Natural killer cell (primary cell): ENCODE data around the gene GALNTL6. TPM values are rescaled to one million over a fixed set of nuclear protein-coding genes. Genes with fewer than 3 reads are reported as not detected.
"Not testable (repeated sequence)": the region's sequence is repeated elsewhere in the genome, so short reads cannot be mapped to it uniquely, and the experiment has no call there.

ENCODE experiments used
- ATAC-seq, 3 donors: fragments of 150-1000 bp in 2 of 3; fragments of 200-7000 bp in 1 of 3; cut with Tn5 transposase; 1 replicate in 1 of 3; 2 replicates in 2 of 3; pipeline ENCODE4 v1.10.0; 2021; ENCODE audit warnings: mild to moderate bottlenecking in 2 of 3, moderate library complexity in 2 of 3
- DNase-seq, 2 donors: peaks; one replicate each; pipeline versions ENCODE4 v3.0.0 to v3.0.0-alpha.2; 2013 to 2021; ENCODE audit warnings: mixed read lengths in 1 of 2
- H3K27ac ChIP-seq: one replicate; pipeline ENCODE4 v1.5.1; 2013; ENCODE audit warnings: mild to moderate bottlenecking, low read length
- H3K27me3 ChIP-seq: one replicate; pipeline ENCODE4 v1.6.1; 2013; ENCODE audit warnings: low read length; ENCODE audit not compliant: control insufficient read depth, insufficient read depth
- H3K36me3 ChIP-seq: one replicate; pipeline ENCODE4 v1.6.1; 2013; ENCODE audit warnings: low read length; ENCODE audit not compliant: control insufficient read depth, insufficient read depth
- H3K4me1 ChIP-seq: one replicate; pipeline ENCODE4 v1.6.1; 2013; ENCODE audit warnings: low read length; ENCODE audit not compliant: control insufficient read depth, insufficient read depth
- H3K4me3 ChIP-seq: one replicate; pipeline ENCODE4 v1.5.1; 2013; ENCODE audit warnings: low read length
- H3K9me3 ChIP-seq: one replicate; pipeline ENCODE4 v1.6.1; 2013; ENCODE audit warnings: low read length; ENCODE audit not compliant: control insufficient read depth, insufficient read depth
- H3K27ac Mint-ChIP-seq, 2 donors: one replicate each; pipeline ENCODE4 v1.8.0; 2022; ENCODE audit warnings: mild to moderate bottlenecking in 2 of 2, mixed read lengths in 2 of 2, moderate library complexity in 1 of 2
- H3K27me3 Mint-ChIP-seq, 2 donors: one replicate each; pipeline ENCODE4 v1.8.0; 2022; ENCODE audit warnings: low read depth in 2 of 2, mixed read lengths in 2 of 2
- H3K36me3 Mint-ChIP-seq: one replicate; pipeline ENCODE4 v1.8.0; 2022; ENCODE audit warnings: mixed read lengths
- H3K4me1 Mint-ChIP-seq, 2 donors: one replicate each; pipeline ENCODE4 v1.8.0; 2022; ENCODE audit warnings: mixed read lengths in 2 of 2
- H3K4me3 Mint-ChIP-seq: one replicate; pipeline ENCODE4 v1.8.0; 2022; ENCODE audit warnings: mild to moderate bottlenecking, moderate library complexity, mixed read lengths
- H3K9me3 Mint-ChIP-seq, 2 donors: one replicate each; pipeline ENCODE4 v1.8.0; 2022; ENCODE audit warnings: mixed read lengths in 2 of 2
- WGBS: methylation state at CpG from one replicate; pipeline ENCODE4 v1.1.7; 2013; ENCODE audit warnings: missing lambda C conversion rate; ENCODE audit not compliant: insufficient coverage; 5-methylcytosine and 5-hydroxymethylcytosine counted together
- intact Hi-C: fragments of 100-400 bp; cut with micrococcal nuclease; formaldehyde crosslinking; loops from one replicate; pipeline ENCODE4 v1.14.2; 2022
- total RNA-seq, 4 donors: library from RNA; stranded (reverse); fragments of 120-200 nt in 1 of 4; gene quantifications; one replicate each; pipeline versions ENCODE4 v1.2.3 to v1.2.4, GENCODE V29; 2013 to 2022
- TF ChIP-seq, protein P1 (sequence below): fragments of 200-600 bp; IDR thresholded peaks from one replicate; pipeline ENCODE4 v1.8.0; 2022; ENCODE audit warnings: antibody characterized with exemption

Gene GALNTL6
- total RNA-seq, 3 donors from 2014 or later (not counting 1 experiment from before 2014, with no cell fraction given) = not detected

GRCh38 chr4:172881645-172882044, 1068.4 kb downstream of the GALNTL6 start:
- TF ChIP-seq, protein P1, sequence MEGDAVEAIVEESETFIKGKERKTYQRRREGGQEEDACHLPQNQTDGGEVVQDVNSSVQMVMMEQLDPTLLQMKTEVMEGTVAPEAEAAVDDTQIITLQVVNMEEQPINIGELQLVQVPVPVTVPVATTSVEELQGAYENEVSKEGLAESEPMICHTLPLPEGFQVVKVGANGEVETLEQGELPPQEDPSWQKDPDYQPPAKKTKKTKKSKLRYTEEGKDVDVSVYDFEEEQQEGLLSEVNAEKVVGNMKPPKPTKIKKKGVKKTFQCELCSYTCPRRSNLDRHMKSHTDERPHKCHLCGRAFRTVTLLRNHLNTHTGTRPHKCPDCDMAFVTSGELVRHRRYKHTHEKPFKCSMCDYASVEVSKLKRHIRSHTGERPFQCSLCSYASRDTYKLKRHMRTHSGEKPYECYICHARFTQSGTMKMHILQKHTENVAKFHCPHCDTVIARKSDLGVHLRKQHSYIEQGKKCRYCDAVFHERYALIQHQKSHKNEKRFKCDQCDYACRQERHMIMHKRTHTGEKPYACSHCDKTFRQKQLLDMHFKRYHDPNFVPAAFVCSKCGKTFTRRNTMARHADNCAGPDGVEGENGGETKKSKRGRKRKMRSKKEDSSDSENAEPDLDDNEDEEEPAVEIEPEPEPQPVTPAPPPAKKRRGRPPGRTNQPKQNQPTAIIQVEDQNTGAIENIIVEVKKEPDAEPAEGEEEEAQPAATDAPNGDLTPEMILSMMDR = no peak
- H3K4me1 ChIP-seq = no peaks in the 10 kb centered on the region
- DNase-seq = no peak
- no peak overlapping the region for H3K4me3 ChIP-seq
- H3K36me3 ChIP-seq = no peaks in the 10 kb centered on the region
- no peaks in the 10 kb centered on the region for H3K27me3 ChIP-seq
- H3K27ac ChIP-seq = no peak overlapping the region
- H3K27me3 Mint-ChIP-seq = no peaks in the 10 kb centered on the region
- no peak overlapping the region for H3K4me3 Mint-ChIP-seq
- no peaks in the 10 kb centered on the region for H3K36me3 Mint-ChIP-seq
- peaks cover 4 to 5% of the 10 kb centered on the region in 2 donors for H3K9me3 Mint-ChIP-seq
- no peaks in the 10 kb centered on the region for H3K4me1 Mint-ChIP-seq
- ATAC-seq = no peak
- H3K27ac Mint-ChIP-seq = no peak overlapping the region
- intact Hi-C loops = no loop called here
- no peaks in the 10 kb centered on the region for H3K9me3 ChIP-seq
- 83% methylated on average over 5 of the region's 6 CpGs for WGBS

DNA sequence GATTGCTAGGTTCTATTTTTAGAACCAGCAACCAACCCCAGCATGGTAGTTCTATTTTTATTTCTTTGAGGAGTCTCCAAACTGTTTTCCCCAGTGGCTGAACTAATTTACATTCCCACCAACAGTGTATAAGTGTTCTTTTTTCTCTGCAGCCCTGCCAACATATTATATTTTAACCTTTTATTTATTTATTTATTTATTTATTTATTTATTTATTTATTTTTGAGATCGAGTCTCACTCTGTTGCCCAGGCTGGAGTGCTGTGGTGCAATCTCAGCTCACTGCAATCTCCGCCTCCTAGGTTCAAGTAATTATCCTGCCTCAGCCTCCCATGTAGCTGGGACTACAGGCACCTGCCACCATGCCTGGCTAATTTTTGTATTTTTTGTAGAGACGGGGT, 1074.2 kb downstream of the GALNTL6 start:
- H3K27ac ChIP-seq, DNase-seq, H3K4me3 Mint-ChIP-seq, intact Hi-C loops, H3K27me3 ChIP-seq, ATAC-seq, H3K27me3 Mint-ChIP-seq, H3K27ac Mint-ChIP-seq, H3K36me3 ChIP-seq, H3K4me1 ChIP-seq, H3K9me3 Mint-ChIP-seq, H3K36me3 Mint-ChIP-seq, H3K4me3 ChIP-seq, H3K4me1 Mint-ChIP-seq, H3K9me3 ChIP-seq: not testable (repeated sequence)
- 90% methylated on average over 3 of the region's 3 CpGs for WGBS

GRCh38 chr4:172887959-172888358, 1074.8 kb downstream of the GALNTL6 start:
- DNase-seq (no peak), ATAC-seq (no peak)
- Histone ChIP-seq H3K4me1 (no peaks in the 10 kb centered on the region), H3K4me3 (no peak overlapping the region), H3K9me3 (no peaks in the 10 kb centered on the region), H3K27me3 (no peaks in the 10 kb centered on the region), H3K27ac (no peak overlapping the region), H3K36me3 (no peaks in the 10 kb centered on the region)
- TF ChIP-seq, protein P1 = no peak
- H3K9me3 Mint-ChIP-seq = peaks cover 4 to 6% of the 10 kb centered on the region in 2 donors
- H3K27ac Mint-ChIP-seq = no peak overlapping the region
- no peaks in the 10 kb centered on the region for H3K4me1 Mint-ChIP-seq
- intact Hi-C loops = no loop called here
- WGBS = no CpG with 5 or more reads among the region's 2 CpGs
- H3K36me3 Mint-ChIP-seq = no peaks in the 10 kb centered on the region
- H3K4me3 Mint-ChIP-seq = no peak overlapping the region
- no peaks in the 10 kb centered on the region for H3K27me3 Mint-ChIP-seq

- H3K27ac Mint-ChIP-seq = no peak overlapping the region
- WGBS = 76% methylated on average over 4 of the region's 4 CpGs
- no peak overlapping the region for H3K4me3 Mint-ChIP-seq
- no peak overlapping the region for H3K4me3 ChIP-seq
- H3K36me3 ChIP-seq = no peaks in the 10 kb centered on the region
- peaks cover 8% of the 10 kb centered on the region for H3K36me3 Mint-ChIP-seq
- no peaks in the 10 kb centered on the region for H3K27me3 Mint-ChIP-seq
- no peak for ATAC-seq
- H3K9me3 ChIP-seq = peaks cover 7% of the 10 kb centered on the region
- H3K4me1 Mint-ChIP-seq = no peaks in the 10 kb centered on the region
- TF ChIP-seq, protein P1 = no peak
- no peaks in the 10 kb centered on the region for H3K4me1 ChIP-seq
- H3K27me3 ChIP-seq = no peaks in the 10 kb centered on the region
- peaks cover 10 to 13% of the 10 kb centered on the region in 2 donors for H3K9me3 Mint-ChIP-seq
- intact Hi-C loops = no loop called here
- no peak for DNase-seq
- no peak overlapping the region for H3K27ac ChIP-seq
These were observed 1079.1 kb downstream of the GALNTL6 start for GRCh38 chr4:172892300-172892699.
